GM12864 (cell line): ENCODE data around the gene P2RY2.

Experiments
- DNase-seq: peaks from one replicate; pipeline ENCODE4 v3.0.0-alpha.2; 2011; ENCODE audit warnings: low read depth
- H3K4me3 ChIP-seq: 2 replicates; pipeline ENCODE4 v1.5.1; 2011; ENCODE audit warnings: mild to moderate bottlenecking, low read depth, low read length, control low read depth
- CTCF ChIP-seq: IDR thresholded peaks from 2 replicates; pipeline ENCODE4 v1.5.1; 2011; ENCODE audit warnings: low read depth, mild to moderate bottlenecking, moderate library complexity, low read length, control low read depth, inconsistent platforms; ENCODE audit errors: missing control alignments

Gene P2RY2

GRCh38 chr11:73249853-73250783 lies 32.0 kb downstream of the P2RY2 start:
- no peak overlapping the region for H3K4me3 ChIP-seq
- DNase-seq, result no peak
- TF ChIP-seq CTCF, result no peak

DNA sequence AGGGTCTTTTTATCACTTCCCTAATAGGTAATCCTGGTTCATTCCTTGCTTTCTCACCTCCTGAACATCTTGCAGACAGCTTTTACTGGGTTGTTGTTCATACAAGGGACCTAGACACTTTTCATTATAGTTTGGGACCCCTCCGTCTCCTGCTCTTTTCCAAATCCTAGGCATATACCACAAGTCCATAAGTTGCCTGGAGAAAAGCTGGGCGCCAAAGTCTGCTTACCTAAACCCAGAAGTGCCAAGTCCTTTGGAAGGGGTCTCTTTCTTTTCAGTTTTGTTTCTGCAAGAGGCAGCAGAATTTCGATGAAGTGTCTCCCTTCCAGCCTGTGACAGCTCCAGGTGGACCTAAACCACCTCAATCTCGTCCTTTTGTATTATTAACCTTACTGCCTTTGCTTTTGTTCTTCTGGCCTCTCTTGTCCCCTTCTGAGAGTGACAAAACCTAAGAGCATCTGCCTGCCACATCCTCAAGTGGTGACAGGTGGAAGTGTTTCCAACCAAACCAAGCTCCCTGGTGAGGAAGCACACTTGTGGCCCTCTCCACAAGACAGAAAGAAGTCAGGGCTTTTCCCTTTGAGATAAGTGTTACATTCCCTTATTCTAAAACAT lies 34.6 kb downstream of the P2RY2 start:
- peak; percentile 32 for TF ChIP-seq CTCF
- no peak overlapping the region for H3K4me3 ChIP-seq
- no peak for DNase-seq

DNA sequence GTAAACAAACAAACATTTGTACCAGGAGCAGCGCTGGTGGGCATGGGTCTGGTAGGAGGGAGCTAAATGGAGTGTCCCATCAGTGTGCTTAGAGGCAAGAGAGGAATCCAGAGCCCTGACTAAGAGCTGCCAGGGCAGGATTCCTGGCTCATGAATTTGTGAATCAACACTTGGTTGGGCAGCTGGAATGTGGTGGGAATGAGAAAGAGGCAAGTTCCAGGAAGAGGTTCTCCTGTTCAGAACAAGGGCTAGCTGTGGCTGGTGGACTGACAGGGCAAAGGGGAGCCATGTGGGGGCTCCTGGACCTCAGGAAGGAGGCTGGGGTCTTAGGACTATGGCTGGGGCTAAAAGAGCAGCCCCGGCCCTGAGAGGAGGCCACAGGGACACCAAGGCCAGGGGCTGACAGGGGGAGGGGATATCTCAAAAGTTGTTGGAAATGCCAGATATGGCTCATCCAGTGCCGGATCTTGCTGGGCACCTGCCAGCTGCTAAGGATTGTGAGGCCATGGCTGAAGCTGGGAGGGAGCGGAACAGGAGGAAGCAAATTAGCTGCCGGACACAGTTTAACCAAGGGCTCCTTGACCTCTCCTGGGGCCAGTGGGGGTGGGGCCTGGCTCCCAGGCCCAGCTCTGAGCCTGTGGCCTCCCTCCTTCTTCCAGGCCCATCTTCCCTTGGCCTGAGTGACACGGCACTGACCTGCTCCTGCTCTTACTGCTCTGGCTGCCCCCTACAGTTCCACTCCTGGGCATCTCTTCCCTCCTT lies 39.4 kb downstream of the P2RY2 start:
- TF ChIP-seq CTCF, result no peak
- no peak overlapping the region for H3K4me3 ChIP-seq
- no peak for DNase-seq

- TF ChIP-seq CTCF, result no peak
- no peak for DNase-seq
- H3K4me3 ChIP-seq, result no peak overlapping the region
These were observed 40.3 kb downstream of the P2RY2 start for GRCh38 chr11:73258104-73259035.

GRCh38 chr11:73259406-73260126 lies 41.5 kb downstream of the P2RY2 start:
- no peak overlapping the region for H3K4me3 ChIP-seq
- TF ChIP-seq CTCF, result no peak
- DNase-seq, result no peak

DNA sequence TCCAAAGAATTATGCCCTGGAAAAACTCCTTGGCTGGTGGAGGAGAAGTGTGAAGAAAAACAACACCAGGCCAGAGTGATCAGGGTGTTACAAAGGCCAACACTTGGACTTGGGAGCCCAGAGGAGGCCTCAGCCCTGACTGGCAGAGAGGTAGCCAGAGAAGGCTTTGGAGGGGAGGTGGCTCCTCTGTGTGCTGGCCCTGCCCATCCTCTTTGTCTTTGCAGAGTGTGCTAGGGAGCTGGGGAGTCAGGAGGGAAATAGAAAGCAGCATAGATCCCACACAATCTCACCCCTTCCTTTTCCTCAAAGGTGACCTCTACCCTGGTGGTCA lies 42.0 kb downstream of the P2RY2 start:
- no peak overlapping the region for H3K4me3 ChIP-seq
- no peak for DNase-seq
- no peak for TF ChIP-seq CTCF
